ENCODE results near the gene CCDC178.

- no peak for TF ChIP-seq ELF4 (IDR thresholded peaks at IDR 0.05)
- no peak for TF ChIP-seq FOXA1 (IDR thresholded peaks at IDR 0.05)
- TF ChIP-seq PKNOX1 (IDR thresholded peaks at IDR 0.05) = no peak
These were observed 105.7 kb downstream of the CCDC178 start for GRCh38 chr18:33334781-33335180.

Data from HEK293T (cell line).